GM23338 (cell line): ENCODE measurements around the gene MAST2. TPM values are rescaled to one million over a fixed set of nuclear protein-coding genes. Genes with fewer than 3 reads are reported as not detected.
"Not testable (repeated sequence)": the region's sequence is repeated elsewhere in the genome, so short reads cannot be mapped to it uniquely, and the experiment has no call there.

ENCODE experiments used
- ATAC-seq: fragments of 200-7000 bp; cut with Tn5 transposase; 3 replicates; pipeline ENCODE4 v1.9.1; 2020
- DNase-seq: peaks from one replicate; pipeline ENCODE4 v3.0.0-alpha.2; 2015; ENCODE audit warnings: low spot score
- H2AFZ ChIP-seq: fragments of 200-600 bp; sonication (generic); 2 replicates; pipeline ENCODE4 v1.8.0; 2016; ENCODE audit warnings: antibody characterized with exemption, mild to moderate bottlenecking, moderate library complexity
- H3F3A ChIP-seq: fragments of 200-600 bp; sonication (generic); replicated peaks from 2 replicates; pipeline ENCODE4 v1.8.0; 2017; ENCODE audit warnings: antibody characterized with exemption, mixed run types, low read depth
- H3K27ac ChIP-seq: fragments of 200-600 bp; sonication (generic); 2 replicates; pipeline ENCODE4 v1.6.1; 2016; ENCODE audit warnings: low read depth
- H3K27me3 ChIP-seq: fragments of 200-600 bp; sonication (generic); 2 replicates; pipeline ENCODE4 v1.8.0; 2016; ENCODE audit warnings: mild to moderate bottlenecking, mixed run types, moderate library complexity; ENCODE audit not compliant: insufficient read depth
- H3K36me3 ChIP-seq: fragments of 200-600 bp; sonication (generic); 2 replicates; pipeline ENCODE4 v1.8.0; 2016; ENCODE audit warnings: mild to moderate bottlenecking; ENCODE audit not compliant: insufficient read depth
- H3K4me1 ChIP-seq: fragments of 200-600 bp; sonication (generic); 2 replicates; pipeline ENCODE4 v1.8.0; 2016; ENCODE audit warnings: mild to moderate bottlenecking, moderate library complexity; ENCODE audit not compliant: insufficient read depth
- H3K4me2 ChIP-seq: fragments of 200-600 bp; sonication (generic); 2 replicates; pipeline ENCODE4 v1.7.1; 2017; ENCODE audit warnings: mixed run types
- H3K4me3 ChIP-seq: fragments of 200-600 bp; sonication (generic); 2 replicates; pipeline ENCODE4 v1.6.1; 2016; ENCODE audit warnings: mixed run types
- H3K79me2 ChIP-seq: fragments of 200-600 bp; sonication (generic); replicated peaks from 2 replicates; pipeline ENCODE4 v1.8.0; 2017; ENCODE audit warnings: mild to moderate bottlenecking; ENCODE audit not compliant: insufficient read depth
- H3K9me2 ChIP-seq: fragments of 200-600 bp; sonication (generic); 2 replicates; pipeline ENCODE4 v1.8.0; 2017; ENCODE audit not compliant: insufficient read depth
- H4K20me1 ChIP-seq: fragments of 200-600 bp; sonication (generic); replicated peaks from 2 replicates; pipeline ENCODE4 v1.8.0; 2017; ENCODE audit warnings: mild to moderate bottlenecking; ENCODE audit not compliant: insufficient read depth
- H3K27ac Mint-ChIP-seq: 2 replicates; pipeline ENCODE4 v1.8.0; 2020; ENCODE audit warnings: inconsistent platforms, mild to moderate bottlenecking, moderate library complexity, mixed read lengths
- H3K27me3 Mint-ChIP-seq: 3 replicates; pipeline ENCODE4 v1.8.0; 2022; ENCODE audit warnings: low read depth, mild to moderate bottlenecking, moderate library complexity, mixed read lengths, inconsistent platforms; ENCODE audit not compliant: insufficient read depth, poor library complexity
- H3K36me3 Mint-ChIP-seq: 3 replicates; pipeline ENCODE4 v1.8.0; 2021; ENCODE audit warnings: low read depth, mild to moderate bottlenecking, inconsistent platforms, moderate library complexity, mixed read lengths
- H3K4me1 Mint-ChIP-seq: 3 replicates; pipeline ENCODE4 v1.8.0; 2020; ENCODE audit warnings: mild to moderate bottlenecking, inconsistent platforms, mixed read lengths
- H3K4me3 Mint-ChIP-seq: 3 replicates; pipeline ENCODE4 v1.8.0; 2021; ENCODE audit warnings: moderate library complexity, mild to moderate bottlenecking, inconsistent platforms, mixed read lengths
- H3K9me3 Mint-ChIP-seq: 3 replicates; pipeline ENCODE4 v1.8.0; 2020; ENCODE audit warnings: moderate library complexity, mild to moderate bottlenecking, inconsistent platforms, mixed read lengths
- CREB1 ChIP-seq: fragments of 250-450 bp; sonication (Bioruptor Pico); IDR thresholded peaks from 2 replicates; pipeline ENCODE4 v1.5.0; 2020; ENCODE audit warnings: low read depth, mild to moderate bottlenecking, moderate library complexity
- EZH2 ChIP-seq: fragments of 200-600 bp; sonication (generic); IDR thresholded peaks from one replicate; pipeline ENCODE4 v1.8.0; 2017; ENCODE audit warnings: antibody characterized with exemption, mild to moderate bottlenecking, low read depth; ENCODE audit not compliant: unreplicated experiment
- EZH2phosphoT487 ChIP-seq: fragments of 200-600 bp; sonication (generic); IDR thresholded peaks from one replicate; pipeline ENCODE4 v1.8.1; 2018; ENCODE audit warnings: antibody characterized with exemption; ENCODE audit not compliant: unreplicated experiment
- JUNB ChIP-seq: IDR thresholded peaks from one replicate; pipeline ENCODE4 v1.6.1; 2016; ENCODE audit warnings: antibody characterized with exemption; ENCODE audit not compliant: unreplicated experiment
- NANOG ChIP-seq: IDR thresholded peaks from 2 replicates; pipeline ENCODE4 v1.6.1; 2016; ENCODE audit warnings: antibody characterized with exemption, borderline replicate concordance
- POLR2AphosphoS5 ChIP-seq: IDR thresholded peaks from 2 replicates; pipeline ENCODE4 v1.6.1; 2016; ENCODE audit warnings: antibody characterized with exemption, low read depth
- STAT1 ChIP-seq: IDR thresholded peaks from one replicate; pipeline ENCODE4 v1.6.1; 2016; ENCODE audit warnings: antibody characterized with exemption; ENCODE audit not compliant: unreplicated experiment
- ZNF114 ChIP-seq: fragments of 250-450 bp; sonication (Bioruptor Pico); IDR thresholded peaks from 2 replicates; pipeline ENCODE4 v1.5.0; 2020; ENCODE audit warnings: mild to moderate bottlenecking, moderate library complexity
- ZNF331 ChIP-seq: fragments of 250-450 bp; sonication (Bioruptor Pico); IDR thresholded peaks from 2 replicates; pipeline ENCODE4 v1.5.0; 2020; ENCODE audit warnings: low read depth, mild to moderate bottlenecking, moderate library complexity
- polyA plus RNA-seq: library from polyadenylated mRNA; unstranded; fragments of >200 nt; fragmentation: Nextera tagmentation; extraction: Ambion mirVana; gene quantifications from 2 replicates; pipeline ENCODE4 v1.2.1, GENCODE V29; 2016
- total RNA-seq: library from RNA; depleted of rRNA; stranded (reverse); fragments of >200 nt; shearing (Covaris generic); gene quantifications from 2 replicates; pipeline ENCODE4 v1.2.3, GENCODE V29; 2014
- TF ChIP-seq, protein P1 (sequence below): IDR thresholded peaks from one replicate; pipeline ENCODE4 v1.6.1; 2018; ENCODE audit warnings: antibody characterized with exemption; ENCODE audit not compliant: unreplicated experiment
- TF ChIP-seq, protein P2 (sequence below), 2 experiments: fragments of 200-600 bp in 1 of 2; sonication (generic) in 1 of 2; conservative IDR thresholded peaks; 2 replicates each; pipeline versions ENCODE4 v1.5.1 to v1.6.1; 2016 to 2017; ENCODE audit warnings: antibody characterized with exemption in 2 of 2, low read depth in 2 of 2, mild to moderate bottlenecking in 2 of 2, moderate library complexity in 1 of 2
- TF ChIP-seq, protein P3 (sequence below): IDR thresholded peaks from 2 replicates; pipeline ENCODE4 v1.6.1; 2016; ENCODE audit warnings: antibody characterized with exemption

MAST2 gene
- total and polyA plus RNA-seq, 2 experiments from 2014 or later, result 11.5 to 57.7 TPM

DNA sequence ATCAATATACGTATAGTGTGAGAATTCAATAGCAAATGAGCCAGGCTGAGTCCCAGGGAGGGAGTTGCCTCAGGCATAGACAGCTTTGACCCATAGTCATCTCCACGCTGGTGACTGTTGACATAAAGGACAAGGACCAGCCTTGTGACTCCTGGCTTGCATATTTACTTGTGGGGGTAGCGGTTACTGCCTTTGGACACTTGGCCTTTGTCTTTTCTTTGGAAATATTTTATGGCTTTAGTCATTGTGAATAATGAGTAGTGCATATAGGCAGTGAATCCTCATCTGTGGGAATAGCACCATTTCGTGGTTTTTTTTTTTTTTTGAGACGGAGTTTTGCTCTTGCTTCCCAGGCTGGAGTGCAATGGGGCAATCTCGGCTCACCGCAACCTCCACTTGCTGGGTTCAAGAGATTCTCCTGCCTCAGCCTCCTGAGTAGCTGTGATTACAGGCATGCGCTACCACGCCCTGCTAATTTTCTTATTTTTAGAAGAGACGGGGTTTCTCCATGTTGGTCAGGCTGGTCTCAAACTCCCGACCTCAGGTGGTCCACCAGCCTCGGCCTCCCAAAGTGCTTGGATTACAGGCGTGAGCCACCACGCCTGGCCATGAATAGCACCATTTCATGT is 68.9 kb downstream of the MAST2 start:
- not testable (repeated sequence) for H3K27me3 ChIP-seq, H3F3A ChIP-seq, ATAC-seq, H2AFZ ChIP-seq, H3K27ac ChIP-seq, H3K36me3 ChIP-seq, H3K4me1 ChIP-seq, DNase-seq, H3K27me3 Mint-ChIP-seq, H3K36me3 Mint-ChIP-seq, H3K27ac Mint-ChIP-seq, H3K4me3 Mint-ChIP-seq, H3K9me3 Mint-ChIP-seq, H3K9me2 ChIP-seq, H3K4me3 ChIP-seq, H3K4me2 ChIP-seq, H4K20me1 ChIP-seq
- peaks cover 17% of the 10 kb centered on the region; the same call in 2 of the 3 replicates for H3K4me1 Mint-ChIP-seq
- peaks cover 37% of the 10 kb centered on the region for H3K79me2 ChIP-seq

DNA sequence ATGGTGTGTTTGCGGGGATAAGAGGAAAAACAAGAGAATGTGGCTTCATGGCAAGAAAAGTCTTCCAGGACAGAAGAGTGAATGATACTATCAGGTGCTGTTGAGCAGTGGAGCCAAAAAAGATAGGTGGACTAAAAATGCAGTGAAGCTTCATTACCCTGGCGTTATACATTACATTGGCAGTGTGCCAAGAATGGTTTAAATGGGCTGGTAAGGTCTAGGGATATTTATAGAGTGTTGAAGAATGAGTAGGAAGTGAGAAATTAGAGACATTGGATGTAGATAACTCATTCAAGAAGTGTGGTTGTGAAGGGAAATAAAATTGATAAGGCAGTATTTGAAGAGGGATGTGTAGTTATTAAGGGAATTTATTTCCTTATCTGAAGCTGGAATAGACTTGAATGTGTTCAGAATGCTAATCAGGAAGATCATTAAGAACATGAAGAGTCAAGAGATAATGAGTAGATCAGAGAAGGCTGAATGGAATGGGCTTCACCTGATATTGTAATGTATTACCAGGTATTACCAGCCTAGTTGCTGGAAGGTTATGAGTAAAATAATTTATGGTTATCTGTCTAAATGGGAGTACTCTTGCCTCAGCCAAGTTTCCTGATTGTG is 72.7 kb downstream of the MAST2 start:
- Histone ChIP-seq H2AFZ (no peak overlapping the region), H3K9me2 (no peaks in the 10 kb centered on the region), H3K4me1 (no peaks in the 10 kb centered on the region), H3K27me3 (no peaks in the 10 kb centered on the region), H3K36me3 (no peaks in the 10 kb centered on the region), H3K27ac (no peak overlapping the region), H3F3A (no peaks in the 10 kb centered on the region), H3K4me2 (no peak overlapping the region), H3K79me2 (peaks cover 24% of the 10 kb centered on the region), H4K20me1 (no peaks in the 10 kb centered on the region), H3K4me3 (no peak overlapping the region)
- Mint-ChIP-seq H3K4me1 (peaks cover 2% of the 10 kb centered on the region; the same call in 1 of the 3 replicates), H3K27ac (no peak overlapping the region), H3K9me3 (no peaks in the 10 kb centered on the region), H3K36me3 (no peaks in the 10 kb centered on the region), H3K4me3 (no peak overlapping the region), H3K27me3 (no peaks in the 10 kb centered on the region)
- DNase-seq (no peak), ATAC-seq (no peak)
- TF ChIP-seq, protein P1, sequence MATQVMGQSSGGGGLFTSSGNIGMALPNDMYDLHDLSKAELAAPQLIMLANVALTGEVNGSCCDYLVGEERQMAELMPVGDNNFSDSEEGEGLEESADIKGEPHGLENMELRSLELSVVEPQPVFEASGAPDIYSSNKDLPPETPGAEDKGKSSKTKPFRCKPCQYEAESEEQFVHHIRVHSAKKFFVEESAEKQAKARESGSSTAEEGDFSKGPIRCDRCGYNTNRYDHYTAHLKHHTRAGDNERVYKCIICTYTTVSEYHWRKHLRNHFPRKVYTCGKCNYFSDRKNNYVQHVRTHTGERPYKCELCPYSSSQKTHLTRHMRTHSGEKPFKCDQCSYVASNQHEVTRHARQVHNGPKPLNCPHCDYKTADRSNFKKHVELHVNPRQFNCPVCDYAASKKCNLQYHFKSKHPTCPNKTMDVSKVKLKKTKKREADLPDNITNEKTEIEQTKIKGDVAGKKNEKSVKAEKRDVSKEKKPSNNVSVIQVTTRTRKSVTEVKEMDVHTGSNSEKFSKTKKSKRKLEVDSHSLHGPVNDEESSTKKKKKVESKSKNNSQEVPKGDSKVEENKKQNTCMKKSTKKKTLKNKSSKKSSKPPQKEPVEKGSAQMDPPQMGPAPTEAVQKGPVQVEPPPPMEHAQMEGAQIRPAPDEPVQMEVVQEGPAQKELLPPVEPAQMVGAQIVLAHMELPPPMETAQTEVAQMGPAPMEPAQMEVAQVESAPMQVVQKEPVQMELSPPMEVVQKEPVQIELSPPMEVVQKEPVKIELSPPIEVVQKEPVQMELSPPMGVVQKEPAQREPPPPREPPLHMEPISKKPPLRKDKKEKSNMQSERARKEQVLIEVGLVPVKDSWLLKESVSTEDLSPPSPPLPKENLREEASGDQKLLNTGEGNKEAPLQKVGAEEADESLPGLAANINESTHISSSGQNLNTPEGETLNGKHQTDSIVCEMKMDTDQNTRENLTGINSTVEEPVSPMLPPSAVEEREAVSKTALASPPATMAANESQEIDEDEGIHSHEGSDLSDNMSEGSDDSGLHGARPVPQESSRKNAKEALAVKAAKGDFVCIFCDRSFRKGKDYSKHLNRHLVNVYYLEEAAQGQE, result no peak
- TF ChIP-seq, protein P2, sequence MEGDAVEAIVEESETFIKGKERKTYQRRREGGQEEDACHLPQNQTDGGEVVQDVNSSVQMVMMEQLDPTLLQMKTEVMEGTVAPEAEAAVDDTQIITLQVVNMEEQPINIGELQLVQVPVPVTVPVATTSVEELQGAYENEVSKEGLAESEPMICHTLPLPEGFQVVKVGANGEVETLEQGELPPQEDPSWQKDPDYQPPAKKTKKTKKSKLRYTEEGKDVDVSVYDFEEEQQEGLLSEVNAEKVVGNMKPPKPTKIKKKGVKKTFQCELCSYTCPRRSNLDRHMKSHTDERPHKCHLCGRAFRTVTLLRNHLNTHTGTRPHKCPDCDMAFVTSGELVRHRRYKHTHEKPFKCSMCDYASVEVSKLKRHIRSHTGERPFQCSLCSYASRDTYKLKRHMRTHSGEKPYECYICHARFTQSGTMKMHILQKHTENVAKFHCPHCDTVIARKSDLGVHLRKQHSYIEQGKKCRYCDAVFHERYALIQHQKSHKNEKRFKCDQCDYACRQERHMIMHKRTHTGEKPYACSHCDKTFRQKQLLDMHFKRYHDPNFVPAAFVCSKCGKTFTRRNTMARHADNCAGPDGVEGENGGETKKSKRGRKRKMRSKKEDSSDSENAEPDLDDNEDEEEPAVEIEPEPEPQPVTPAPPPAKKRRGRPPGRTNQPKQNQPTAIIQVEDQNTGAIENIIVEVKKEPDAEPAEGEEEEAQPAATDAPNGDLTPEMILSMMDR (conservative IDR thresholded peaks at IDR 0.05; ENCODE audit: low read depth in 2 of 2), result no peak
- TF ChIP-seq, protein P3, sequence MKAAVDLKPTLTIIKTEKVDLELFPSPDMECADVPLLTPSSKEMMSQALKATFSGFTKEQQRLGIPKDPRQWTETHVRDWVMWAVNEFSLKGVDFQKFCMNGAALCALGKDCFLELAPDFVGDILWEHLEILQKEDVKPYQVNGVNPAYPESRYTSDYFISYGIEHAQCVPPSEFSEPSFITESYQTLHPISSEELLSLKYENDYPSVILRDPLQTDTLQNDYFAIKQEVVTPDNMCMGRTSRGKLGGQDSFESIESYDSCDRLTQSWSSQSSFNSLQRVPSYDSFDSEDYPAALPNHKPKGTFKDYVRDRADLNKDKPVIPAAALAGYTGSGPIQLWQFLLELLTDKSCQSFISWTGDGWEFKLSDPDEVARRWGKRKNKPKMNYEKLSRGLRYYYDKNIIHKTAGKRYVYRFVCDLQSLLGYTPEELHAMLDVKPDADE, result no peak
- no peak for TF ChIP-seq ZNF331 (CRISPR knock-in tag)
- no peak for TF ChIP-seq JUNB
- TF ChIP-seq CREB1, result no peak
- TF ChIP-seq EZH2phosphoT487, result no peak
- TF ChIP-seq EZH2, result no peak
- TF ChIP-seq NANOG, result no peak
- TF ChIP-seq ZNF114 (CRISPR knock-in tag), result no peak
- TF ChIP-seq POLR2AphosphoS5, result no peak
- TF ChIP-seq STAT1, result no peak
